Neural progenitor cell (in vitro differentiated cells): Measurements from ENCODE around the gene TIMM9.

Source experiments
- EZH2 ChIP-seq: fragments of 200-600 bp; sonication (generic); IDR thresholded peaks from 2 replicates; pipeline ENCODE4 v1.6.1; 2017; ENCODE audit warnings: antibody characterized with exemption, mild to moderate bottlenecking, moderate library complexity
- TF ChIP-seq, protein P1 (sequence below): fragments of 200-600 bp; sonication (generic); IDR thresholded peaks from 2 replicates; pipeline ENCODE4 v1.5.1; 2017; ENCODE audit warnings: antibody characterized with exemption, mild to moderate bottlenecking

DNA sequence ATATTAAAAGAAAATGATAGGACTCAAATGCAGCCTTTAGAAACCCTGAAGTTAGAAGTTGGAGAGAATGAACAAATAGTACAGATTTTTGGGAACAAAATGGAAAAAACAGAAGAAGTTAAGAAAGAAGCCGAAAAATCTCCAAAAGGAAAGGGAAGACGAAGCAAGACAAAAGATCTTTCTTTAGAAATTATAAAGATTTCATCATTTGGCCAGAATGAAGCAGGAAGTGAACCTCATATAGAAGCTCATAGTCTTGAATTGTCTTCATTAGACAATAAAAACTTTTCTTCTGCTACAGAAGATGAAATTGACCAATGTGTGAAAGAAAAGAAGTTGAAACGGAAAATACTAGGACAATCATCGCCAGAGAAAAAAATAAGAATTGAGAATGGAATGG, 63.0 kb downstream of the TIMM9 start:
- TF ChIP-seq, protein P1, sequence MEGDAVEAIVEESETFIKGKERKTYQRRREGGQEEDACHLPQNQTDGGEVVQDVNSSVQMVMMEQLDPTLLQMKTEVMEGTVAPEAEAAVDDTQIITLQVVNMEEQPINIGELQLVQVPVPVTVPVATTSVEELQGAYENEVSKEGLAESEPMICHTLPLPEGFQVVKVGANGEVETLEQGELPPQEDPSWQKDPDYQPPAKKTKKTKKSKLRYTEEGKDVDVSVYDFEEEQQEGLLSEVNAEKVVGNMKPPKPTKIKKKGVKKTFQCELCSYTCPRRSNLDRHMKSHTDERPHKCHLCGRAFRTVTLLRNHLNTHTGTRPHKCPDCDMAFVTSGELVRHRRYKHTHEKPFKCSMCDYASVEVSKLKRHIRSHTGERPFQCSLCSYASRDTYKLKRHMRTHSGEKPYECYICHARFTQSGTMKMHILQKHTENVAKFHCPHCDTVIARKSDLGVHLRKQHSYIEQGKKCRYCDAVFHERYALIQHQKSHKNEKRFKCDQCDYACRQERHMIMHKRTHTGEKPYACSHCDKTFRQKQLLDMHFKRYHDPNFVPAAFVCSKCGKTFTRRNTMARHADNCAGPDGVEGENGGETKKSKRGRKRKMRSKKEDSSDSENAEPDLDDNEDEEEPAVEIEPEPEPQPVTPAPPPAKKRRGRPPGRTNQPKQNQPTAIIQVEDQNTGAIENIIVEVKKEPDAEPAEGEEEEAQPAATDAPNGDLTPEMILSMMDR: no peak
- TF ChIP-seq EZH2: no peak
